T47D (cell line): ENCODE results near the gene AHDC1.
A peak's percentile ranks its signal among the peaks of the same experiment; 100 is the strongest.

Experiments
- DNase-seq, 2 experiments: peaks; one replicate each; pipeline versions ENCODE4 v3.0.0 to v3.0.0-alpha.2; 2011 to 2012; ENCODE audit warnings: low read depth in 1 of 2, low spot score in 1 of 2
- JUND ChIP-seq: IDR thresholded peaks from 2 replicates; pipeline ENCODE4 v1.6.1; 2012; ENCODE audit warnings: low read depth
- in situ Hi-C: cut with HindIII; loops from 2 replicates; pipeline ENCODE4 v1.10.0; 2016; ENCODE audit warnings: low sequenced_read_pairs, low pct_unique_long_range_greater_than_20kb

AHDC1 gene

GRCh38 chr1:27584453-27584852 is 19.5 kb downstream of the AHDC1 start:
- no peak for TF ChIP-seq JUND
- no peak for DNase-seq
- in situ Hi-C loops, result no loop called here

GRCh38 chr1:27583479-27583878 is 20.5 kb downstream of the AHDC1 start:
- in situ Hi-C loops, result no loop called here
- DNase-seq, result no peak
- TF ChIP-seq JUND, result no peak

GRCh38 chr1:27581823-27582243 is 22.1 kb downstream of the AHDC1 start:
- TF ChIP-seq JUND, result no peak
- in situ Hi-C loops, result no loop called here
- no peak for DNase-seq

- no peak for TF ChIP-seq JUND
- in situ Hi-C loops, result no loop called here
- DNase-seq, result no peak
Measured at GRCh38 chr1:27577504-27578188, 26.3 kb downstream of the AHDC1 start.

GRCh38 chr1:27576806-27577227 is 27.1 kb downstream of the AHDC1 start:
- no peak for DNase-seq
- TF ChIP-seq JUND, result no peak

GRCh38 chr1:27575840-27576331 is 28.1 kb downstream of the AHDC1 start:
- no peak for TF ChIP-seq JUND
- in situ Hi-C loops, result no loop called here
- DNase-seq, result peak; percentile 62 to 71

More at GRCh38 chr1:27576806-27577227, 27.1 kb downstream of the AHDC1 start:
- in situ Hi-C loops, result no loop called here

DNA sequence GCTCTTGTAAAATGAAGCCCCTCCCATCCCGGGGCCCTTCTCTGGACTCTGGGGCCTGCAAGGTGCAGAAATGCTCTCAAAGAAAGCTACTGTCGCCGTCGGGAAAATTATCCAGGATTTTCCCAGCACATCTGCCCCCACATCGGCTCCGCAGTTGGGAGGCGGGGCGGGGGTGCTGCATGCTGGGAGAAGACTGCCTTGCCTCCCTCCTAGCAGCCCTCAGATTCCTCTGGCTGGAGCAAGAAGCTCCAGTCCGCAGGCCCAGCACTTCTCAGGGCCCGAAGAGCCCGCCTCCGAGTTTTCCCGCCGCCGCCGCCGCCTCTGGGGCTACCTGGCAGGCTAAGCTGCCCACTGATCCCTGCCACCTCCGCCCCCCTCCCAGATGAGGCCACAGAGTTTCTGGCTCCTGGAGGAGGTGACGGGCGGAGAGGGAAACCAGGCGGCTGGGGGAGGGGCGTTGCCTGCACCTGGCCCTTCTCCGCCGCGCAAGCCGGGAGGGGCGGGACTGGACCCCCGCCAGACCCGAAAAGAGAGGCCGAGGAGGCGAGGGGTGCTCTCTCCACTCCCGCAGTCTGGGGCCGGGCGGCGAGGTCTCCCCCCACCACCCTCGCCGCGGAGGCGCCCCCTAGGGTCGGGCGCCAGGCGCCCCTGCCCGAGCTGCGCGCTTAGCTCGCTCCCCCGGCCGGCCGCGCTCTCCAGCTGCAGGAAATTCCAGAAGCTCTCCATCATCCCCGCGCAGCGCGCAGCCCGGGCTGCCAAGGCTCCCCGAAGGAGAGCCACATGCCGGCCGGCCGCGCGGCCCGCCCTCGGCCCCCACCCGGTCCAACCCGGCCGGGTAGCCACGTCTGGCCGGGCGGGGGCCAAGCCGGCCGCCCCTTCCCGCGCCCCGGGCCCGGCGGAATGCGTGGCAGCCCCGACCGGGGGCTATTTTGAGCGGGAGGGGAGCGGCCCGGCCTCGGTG is 28.8 kb downstream of the AHDC1 start:
- no peak for TF ChIP-seq JUND
- DNase-seq, result peak in 1 of 2 experiments; percentile 68
- in situ Hi-C loops, result no loop called here

- DNase-seq, result no peak
- no peak for TF ChIP-seq JUND
- in situ Hi-C loops, result no loop called here
Measured at GRCh38 chr1:27574001-27574781, 29.8 kb downstream of the AHDC1 start.

- TF ChIP-seq JUND, result no peak
- DNase-seq, result no peak
- in situ Hi-C loops, result no loop called here
Measured at GRCh38 chr1:27572679-27573426, 31.1 kb downstream of the AHDC1 start.

DNA sequence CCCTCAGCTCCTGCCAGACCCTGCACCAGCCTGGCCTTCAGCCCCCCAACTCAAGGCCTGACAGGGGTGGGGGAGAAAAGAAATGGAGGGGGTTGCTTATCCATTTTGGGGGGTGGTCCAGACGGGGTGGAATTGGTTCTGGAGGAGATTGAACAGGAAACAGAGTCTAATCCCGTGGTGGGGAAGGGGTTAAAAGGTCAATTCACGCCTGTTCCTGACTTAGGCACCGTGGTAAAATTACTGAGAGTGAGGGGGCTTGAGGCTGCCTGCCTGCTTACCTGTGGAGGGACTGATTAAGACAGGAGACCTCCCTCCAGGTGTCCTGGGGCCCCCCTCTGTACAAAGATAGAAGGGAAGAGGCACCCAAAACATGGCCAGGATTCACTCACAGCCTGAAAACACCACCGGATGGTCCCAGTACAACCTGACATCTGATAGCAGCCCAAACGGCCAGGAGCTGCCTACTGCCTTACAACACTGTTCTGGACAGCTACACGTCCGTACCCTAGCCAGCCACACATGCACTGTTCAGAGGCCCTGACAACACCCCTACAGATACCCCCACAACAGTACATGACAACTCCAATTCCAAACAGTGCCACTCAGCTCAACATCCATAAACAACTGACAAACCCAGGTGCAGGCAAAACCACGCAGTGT is 31.8 kb downstream of the AHDC1 start:
- in situ Hi-C loops, result no loop called here
- TF ChIP-seq JUND, result no peak

DNA sequence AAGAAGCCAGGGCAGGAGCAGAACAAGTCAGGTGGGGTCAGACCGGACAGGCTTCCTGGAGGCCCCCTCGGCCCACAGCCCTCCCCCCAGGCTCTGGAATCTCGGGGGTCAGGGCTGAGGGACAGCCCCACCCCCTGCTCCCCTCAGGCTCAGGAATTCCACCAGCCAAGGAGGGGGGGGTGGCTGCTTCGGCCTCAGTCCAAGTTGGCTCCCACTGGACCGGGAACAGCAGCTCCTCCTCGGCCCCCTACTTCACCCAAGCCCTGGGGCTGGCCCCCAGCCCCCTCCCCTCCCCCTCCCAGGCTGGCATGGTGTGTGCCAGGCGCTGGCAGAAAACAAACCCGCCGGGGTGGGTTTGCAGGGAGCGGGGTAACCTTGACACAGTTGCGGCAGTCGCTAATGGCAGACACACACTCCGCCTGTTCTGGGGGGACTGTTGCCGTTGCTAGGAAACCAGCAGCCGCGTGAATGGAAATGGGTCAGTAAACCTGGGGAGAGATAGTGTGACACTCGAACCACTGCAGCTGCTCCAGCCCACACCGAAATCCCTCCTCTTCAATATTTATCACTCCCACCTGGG is 32.4 kb downstream of the AHDC1 start:
- TF ChIP-seq JUND, result no peak
- in situ Hi-C loops, result no loop called here
- DNase-seq, result no peak

More for the DNA sequence above, 31.8 kb downstream of the AHDC1 start:
- DNase-seq, result no peak
